H9 (cell line): ENCODE results near the gene TRMT112. TPM values are rescaled to one million over a fixed set of nuclear protein-coding genes. Genes with fewer than 3 reads are reported as not detected.

Source experiments
- DNase-seq: peaks from one replicate; pipeline ENCODE4 v3.0.0-alpha.2; 2017
- H2AFZ ChIP-seq: one replicate; pipeline ENCODE4 v1.6.1; 2013; ENCODE audit warnings: mild to moderate bottlenecking, low read length, control low read depth, moderate library complexity
- H2AK5ac ChIP-seq: 2 replicates; pipeline ENCODE4 v1.6.1; 2013; ENCODE audit warnings: low read length, control low read depth, mixed read lengths; ENCODE audit not compliant: insufficient read length
- H2BK120ac ChIP-seq: one replicate; pipeline ENCODE4 v1.6.1; 2013; ENCODE audit warnings: low read depth, mild to moderate bottlenecking, low read length, control low read depth, inconsistent platforms; ENCODE audit not compliant: poor library complexity, severe bottlenecking
- H2BK12ac ChIP-seq: 2 replicates; pipeline ENCODE4 v1.6.1; 2013; ENCODE audit warnings: low read length, control low read depth, mixed read lengths, low read depth; ENCODE audit not compliant: insufficient read length
- H2BK15ac ChIP-seq: 2 replicates; pipeline ENCODE4 v1.6.1; 2013; ENCODE audit warnings: low read depth, low read length, control low read depth
- H2BK20ac ChIP-seq: one replicate; pipeline ENCODE4 v1.6.1; 2013; ENCODE audit warnings: low read depth, mild to moderate bottlenecking, low read length, control low read depth, inconsistent platforms; ENCODE audit not compliant: poor library complexity, severe bottlenecking
- H2BK5ac ChIP-seq: 2 replicates; pipeline ENCODE4 v1.6.1; 2013; ENCODE audit warnings: low read length, control low read depth, mixed read lengths; ENCODE audit not compliant: insufficient read length
- H3K14ac ChIP-seq: 2 replicates; pipeline ENCODE4 v1.6.1; 2013; ENCODE audit warnings: low read length, control low read depth; ENCODE audit not compliant: insufficient read depth
- H3K18ac ChIP-seq: 2 replicates; pipeline ENCODE4 v1.6.1; 2013; ENCODE audit warnings: low read depth, mild to moderate bottlenecking, mixed read lengths, low read length, control low read depth; ENCODE audit not compliant: insufficient read length
- H3K23ac ChIP-seq: 2 replicates; pipeline ENCODE4 v1.6.1; 2013; ENCODE audit warnings: low read length, control low read depth, mixed read lengths, low read depth; ENCODE audit not compliant: insufficient read length
- H3K23me2 ChIP-seq: 2 replicates; pipeline ENCODE4 v1.6.1; 2013; ENCODE audit warnings: low read depth, mild to moderate bottlenecking, mixed read lengths, low read length, control low read depth; ENCODE audit not compliant: insufficient read length, poor library complexity, severe bottlenecking
- H3K27ac ChIP-seq: 2 replicates; pipeline ENCODE4 v1.5.1; 2013; ENCODE audit warnings: low read length, control low read depth, mixed read lengths, low read depth; ENCODE audit not compliant: insufficient read length
- H3K27me3 ChIP-seq: 2 replicates; pipeline ENCODE4 v1.6.1; 2013; ENCODE audit warnings: low read length, control low read depth, inconsistent platforms; ENCODE audit not compliant: insufficient read depth
- H3K4ac ChIP-seq: 2 replicates; pipeline ENCODE4 v1.6.1; 2013; ENCODE audit warnings: low read depth, mild to moderate bottlenecking, control low read depth, inconsistent platforms, low read length, moderate library complexity
- H3K4me1 ChIP-seq: 2 replicates; pipeline ENCODE4 v1.6.1; 2013; ENCODE audit warnings: low read length, control low read depth, inconsistent platforms; ENCODE audit not compliant: insufficient read depth
- H3K4me2 ChIP-seq: 2 replicates; pipeline ENCODE4 v1.6.1; 2013; ENCODE audit warnings: low read length, control low read depth, mixed read lengths; ENCODE audit not compliant: insufficient read length, insufficient read depth
- H3K56ac ChIP-seq: 2 replicates; pipeline ENCODE4 v1.6.1; 2013; ENCODE audit warnings: low read depth, mild to moderate bottlenecking, mixed read lengths, low read length, control low read depth; ENCODE audit not compliant: insufficient read length
- H3K79me1 ChIP-seq: 2 replicates; pipeline ENCODE4 v1.6.1; 2013; ENCODE audit warnings: low read depth, mild to moderate bottlenecking, moderate library complexity, low read length, control low read depth, inconsistent platforms; ENCODE audit not compliant: insufficient read depth, poor library complexity, severe bottlenecking
- H3K79me2 ChIP-seq: 2 replicates; pipeline ENCODE4 v1.6.1; 2013; ENCODE audit warnings: low read length, control low read depth, inconsistent platforms; ENCODE audit not compliant: insufficient read depth
- H3K9ac ChIP-seq: 2 replicates; pipeline ENCODE4 v1.6.1; 2013; ENCODE audit warnings: low read length, control low read depth, mixed read lengths; ENCODE audit not compliant: insufficient read length; ENCODE audit errors: extremely low read depth
- H3K9me3 ChIP-seq: one replicate; pipeline ENCODE4 v1.6.1; 2013; ENCODE audit warnings: low read depth, low read length, inconsistent platforms; ENCODE audit not compliant: control insufficient read depth
- H3T11ph ChIP-seq: one replicate; pipeline ENCODE4 v1.6.1; 2013; ENCODE audit warnings: mild to moderate bottlenecking, low read length, control low read depth, inconsistent platforms
- H4K20me1 ChIP-seq: one replicate; pipeline ENCODE4 v1.6.1; 2013; ENCODE audit not compliant: control insufficient read depth, insufficient read length, insufficient read depth
- H4K5ac ChIP-seq: 2 replicates; pipeline ENCODE4 v1.6.1; 2013; ENCODE audit warnings: low read depth, mild to moderate bottlenecking, mixed read lengths, low read length, control low read depth; ENCODE audit not compliant: insufficient read length
- H4K8ac ChIP-seq: replicated peaks from 2 replicates; pipeline ENCODE4 v1.6.1; 2013; ENCODE audit warnings: low read length, control low read depth, mixed read lengths, low read depth; ENCODE audit not compliant: insufficient read length
- H4K91ac ChIP-seq: 2 replicates; pipeline ENCODE4 v1.6.1; 2013; ENCODE audit warnings: low read depth, mild to moderate bottlenecking, moderate library complexity, mixed read lengths, low read length, control low read depth; ENCODE audit not compliant: insufficient read length
- H3K27ac Mint-ChIP-seq, 3 experiments: 2 replicates in 2 of 3; 3 replicates in 1 of 3; pipeline ENCODE4 v1.8.0; 2020 to 2021; ENCODE audit warnings: mixed read lengths in 3 of 3, mild to moderate bottlenecking in 1 of 3, moderate library complexity in 1 of 3
- H3K27me3 Mint-ChIP-seq: 2 replicates; pipeline ENCODE4 v1.8.0; 2021; ENCODE audit warnings: low read depth, mild to moderate bottlenecking, moderate library complexity, mixed read lengths
- H3K36me3 Mint-ChIP-seq, 3 experiments: 2 replicates in 2 of 3; 3 replicates in 1 of 3; pipeline ENCODE4 v1.8.0; 2020 to 2021; ENCODE audit warnings: low read depth in 3 of 3, mixed read lengths in 3 of 3; ENCODE audit not compliant: insufficient read depth in 1 of 3
- H3K4me1 Mint-ChIP-seq, 2 experiments: 2 replicates each; pipeline ENCODE4 v1.8.0; 2020; ENCODE audit warnings: mixed read lengths in 2 of 2
- H3K4me3 Mint-ChIP-seq, 2 experiments: 2 replicates in 1 of 2; 3 replicates in 1 of 2; pipeline ENCODE4 v1.8.0; 2020 to 2021; ENCODE audit warnings: mild to moderate bottlenecking in 2 of 2, mixed read lengths in 2 of 2, moderate library complexity in 1 of 2
- H3K9me3 Mint-ChIP-seq, 2 experiments: 2 replicates in 1 of 2; 3 replicates in 1 of 2; pipeline ENCODE4 v1.8.0; 2020; ENCODE audit warnings: mild to moderate bottlenecking in 2 of 2, mixed read lengths in 2 of 2, moderate library complexity in 1 of 2
- CTCF ChIP-seq: fragments of 200-600 bp; sonication (generic); conservative IDR thresholded peaks from 3 replicates; pipeline ENCODE4 v1.8.0; 2021; ENCODE audit warnings: antibody characterized with exemption, mild to moderate bottlenecking
- WGBS: extraction: QIAGEN DNeasy Blood & Tissue Kit; methylation state at CpG from one replicate; pipeline ENCODE4 v1.1.7; 2013; ENCODE audit warnings: missing lambda C conversion rate, low lambda C conversion rate, mixed read lengths; ENCODE audit not compliant: insufficient read length; ENCODE audit errors: extremely low coverage; 5-methylcytosine and 5-hydroxymethylcytosine counted together
- total RNA-seq: library from RNA; stranded (reverse); gene quantifications from 2 replicates; pipeline ENCODE4 v1.2.1, GENCODE V29; 2021

TRMT112 gene
- total RNA-seq, 1 experiment from 2014 or later = 315 TPM

- Mint-ChIP-seq H3K27me3 (peaks cover 42% of the 10 kb centered on the region), H3K4me3 (peak overlapping the region; percentile 84 to 91), H3K36me3 (peaks cover 3 to 7% (median 6%) of the 10 kb centered on the region in 3 experiments; a peak in 5 of 7 replicates), H3K4me1 (peaks cover 21 to 22% of the 10 kb centered on the region in 2 experiments), H3K9me3 (no peaks in the 10 kb centered on the region), H3K27ac (peak overlapping the region; percentile 98 to 100 (median 99))
- H4K5ac ChIP-seq = peak overlapping the region; percentile 36
- peak overlapping the region; percentile 71 for H2BK120ac ChIP-seq
- H3K9ac ChIP-seq = peak overlapping the region; percentile 74
- peaks cover 18% of the 10 kb centered on the region for H3K23me2 ChIP-seq
- peak; percentile 97 for DNase-seq
- H3K56ac ChIP-seq = no peak overlapping the region
- H4K91ac ChIP-seq = no peak overlapping the region
- H3K23ac ChIP-seq = no peak overlapping the region
- WGBS = no CpG with 5 or more reads among the region's 46 CpGs
- H2AFZ ChIP-seq = no peak overlapping the region
- H4K8ac ChIP-seq = no peak overlapping the region
- no peak overlapping the region for H2BK12ac ChIP-seq
- peak overlapping the region; percentile 98 for H3K18ac ChIP-seq
- peaks cover 12% of the 10 kb centered on the region for H3K27me3 ChIP-seq
- H2BK5ac ChIP-seq = peak overlapping the region; percentile 69
- peak overlapping the region; percentile 93 for H3K14ac ChIP-seq
- peak overlapping the region; percentile 57 for H3K4me2 ChIP-seq
- H2BK15ac ChIP-seq = no peak overlapping the region
- peaks cover 5% of the 10 kb centered on the region for H3K79me1 ChIP-seq
- H3K27ac ChIP-seq = peak overlapping the region; percentile 95
- no peak overlapping the region for H3T11ph ChIP-seq
- peak; percentile 95 for TF ChIP-seq CTCF
- peaks cover 3% of the 10 kb centered on the region; the same call in 1 of the 2 replicates for H3K79me2 ChIP-seq
- H4K20me1 ChIP-seq = no peaks in the 10 kb centered on the region
- peak overlapping the region; percentile 30; the same call in 1 of the 2 replicates for H3K4ac ChIP-seq
- H2BK20ac ChIP-seq = no peak overlapping the region
- H3K9me3 ChIP-seq = no peaks in the 10 kb centered on the region
- no peak overlapping the region for H2AK5ac ChIP-seq
- peaks cover 2% of the 10 kb centered on the region; the same call in 1 of the 2 replicates for H3K4me1 ChIP-seq
These were observed 12.9 kb downstream of the TRMT112 start for GRCh38 chr11:64304316-64305072.
